NCI-H2107 (cell line): ENCODE data around the gene NOL8.
A peak's percentile ranks its signal among the peaks of the same experiment; 100 is the strongest.

Experiments used
- DNase-seq: peaks from one replicate; lab custom pipeline; 2025; lab: John Stamatoyannopoulos, UW

The NOL8 gene

DNA sequence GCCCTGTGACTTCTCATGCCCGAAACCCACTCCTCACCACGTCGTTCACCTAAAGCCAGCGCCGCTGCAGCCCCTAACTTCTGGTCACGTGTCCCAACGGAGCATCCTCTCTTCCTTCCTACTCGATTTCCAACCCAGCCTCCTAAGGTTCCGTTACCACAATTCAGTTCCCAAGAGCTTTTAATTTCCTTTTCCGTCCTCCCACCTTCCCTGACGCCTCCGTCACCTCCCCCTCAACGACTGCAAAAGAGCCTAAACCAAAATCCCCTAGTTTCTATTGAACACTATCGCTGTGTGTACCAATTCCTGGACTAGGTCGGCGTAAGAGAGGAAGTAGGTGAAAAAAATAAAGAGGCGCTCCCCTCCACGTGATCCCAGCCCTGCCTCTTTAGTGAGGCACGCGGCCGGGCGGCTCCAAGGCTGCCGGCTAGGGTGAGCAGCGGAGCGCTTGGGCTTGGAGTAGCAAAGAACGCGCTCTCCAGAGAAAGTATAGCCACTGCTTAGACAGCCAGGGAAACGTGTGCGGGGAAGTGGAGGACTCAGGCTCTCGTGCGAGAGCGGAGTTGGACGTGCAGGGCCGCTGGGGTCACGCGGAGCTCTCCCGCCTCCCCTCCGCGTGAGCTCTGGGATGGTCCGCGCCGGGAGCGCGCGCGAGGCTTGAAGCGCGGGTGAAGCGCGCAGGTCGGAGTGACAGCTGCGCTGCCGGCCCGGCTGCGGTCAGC, at the start of gene NOL8, which contains the start of gene CENPP:
Gene NOL8 (minus strand): TSS at position 82 of the 722 bp plus-strand sequence. CDS start 1,189 bp downstream, outside the sequence.
Gene CENPP (plus strand): TSS at position 685 of the 722 bp plus-strand sequence.
- peak; percentile 69 for DNase-seq

- no peak for DNase-seq
These were observed 48.0 kb upstream of the NOL8 start for GRCh38 chr9:92373167-92373566.

GRCh38 chr9:92369075-92369474, 43.9 kb upstream of the NOL8 start:
- DNase-seq = no peak

- DNase-seq = no peak
These were observed 34.9 kb upstream of the NOL8 start for GRCh38 chr9:92360083-92360482.

- no peak for DNase-seq
These were observed 34.3 kb upstream of the NOL8 start for GRCh38 chr9:92359394-92359995.

DNA sequence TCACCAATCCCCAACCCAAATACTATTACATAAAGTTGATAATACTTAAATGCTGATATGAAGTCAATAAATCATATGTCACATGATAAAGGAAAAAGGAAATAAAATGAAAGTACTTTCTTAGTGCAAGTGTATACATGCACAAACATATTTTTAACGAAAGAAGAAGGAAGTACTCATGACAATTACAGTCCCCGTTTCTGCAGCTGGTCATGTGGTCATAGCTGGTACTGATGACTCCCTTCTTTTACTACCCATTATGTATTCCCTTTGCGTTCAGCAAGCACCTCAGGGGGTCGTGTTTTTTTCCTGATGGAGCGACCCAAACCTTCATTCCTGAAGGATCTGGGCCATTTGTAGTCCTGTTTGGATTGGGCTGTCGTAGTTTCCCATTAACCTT, 27.9 kb upstream of the NOL8 start:
- DNase-seq = no peak

DNA sequence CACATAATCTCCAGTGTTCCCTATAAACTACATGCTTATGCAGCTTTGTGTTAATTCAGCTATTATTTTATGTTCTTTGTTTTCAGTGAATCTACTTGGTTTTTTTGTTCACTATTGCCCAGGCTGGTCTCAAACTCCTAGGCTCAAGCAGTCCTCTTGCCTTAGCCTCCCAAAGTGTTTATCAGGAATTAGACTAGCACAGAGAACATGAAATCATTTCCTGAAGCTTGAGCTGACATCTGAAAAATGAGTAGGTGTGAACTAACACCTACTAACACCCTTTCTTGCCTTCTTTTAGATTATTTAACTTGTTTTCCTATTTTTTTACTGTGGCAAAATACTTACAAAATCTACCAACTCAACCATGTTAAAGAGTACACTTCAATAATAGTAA, 25.6 kb upstream of the NOL8 start:
- no peak for DNase-seq

DNA sequence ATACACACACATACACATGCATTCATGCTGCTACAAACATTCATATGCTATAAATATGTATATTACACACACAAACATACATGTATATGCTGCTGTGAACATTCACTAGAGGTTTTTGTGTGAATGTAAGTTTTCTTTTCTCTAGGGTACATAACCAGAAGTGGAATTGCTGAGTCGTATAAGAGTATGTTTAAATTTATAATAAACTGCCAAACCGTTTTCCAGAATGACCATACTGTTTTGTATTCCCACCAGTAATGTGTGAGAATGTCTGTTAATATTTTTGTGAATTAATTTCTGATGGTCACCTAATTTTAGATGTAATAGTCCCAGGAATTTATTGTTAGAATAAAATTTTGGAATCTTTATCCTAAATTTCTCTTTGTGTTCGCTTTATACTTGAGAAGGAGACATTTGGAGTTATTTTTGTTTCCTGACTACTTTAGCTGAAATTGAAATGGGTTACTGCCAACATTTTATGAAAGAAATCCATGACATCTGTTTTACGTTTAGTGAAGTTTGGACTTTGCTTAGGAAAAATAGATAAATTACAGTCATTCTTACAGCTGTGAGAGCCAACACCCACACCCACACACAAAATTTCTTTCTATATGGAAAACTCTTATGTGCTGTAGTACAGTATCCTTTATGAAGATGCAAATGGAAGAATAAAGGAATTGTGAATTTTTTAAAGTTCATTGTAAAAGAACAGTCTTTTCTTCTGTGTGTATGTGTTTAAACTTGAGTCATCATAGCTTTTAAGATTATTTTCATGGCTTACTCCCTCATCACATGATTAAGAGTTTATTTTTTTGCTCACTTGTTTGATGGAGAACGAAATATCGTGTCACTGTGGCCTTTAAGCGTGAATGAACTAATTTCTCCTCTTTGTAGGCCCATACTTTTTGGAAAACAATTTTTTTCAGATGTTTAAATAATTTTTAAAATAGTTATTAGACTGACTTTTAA, 24.9 kb upstream of the NOL8 start:
- DNase-seq = no peak

DNA sequence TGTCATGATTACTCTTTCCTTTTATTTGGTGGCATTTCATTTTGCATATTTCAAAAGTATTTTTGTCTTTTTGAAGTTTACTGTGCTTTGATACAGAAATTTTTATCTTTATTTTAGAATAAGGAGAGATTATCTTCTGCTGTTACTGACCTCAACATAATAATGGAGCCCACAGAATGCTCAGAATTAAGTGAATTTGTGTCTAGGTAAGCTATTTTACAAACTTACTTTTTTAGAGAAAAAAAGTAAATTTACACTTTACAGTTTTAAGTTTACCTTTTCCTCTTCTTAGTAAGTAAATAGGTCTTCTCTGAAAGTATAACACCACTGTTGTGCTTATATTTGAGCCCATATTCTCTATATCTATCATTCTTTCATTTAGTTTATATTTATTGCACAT, 20.4 kb upstream of the NOL8 start:
- no peak for DNase-seq

- no peak for DNase-seq
These were observed 17.8 kb upstream of the NOL8 start for GRCh38 chr9:92342825-92343488.

GRCh38 chr9:92341578-92341977, 16.4 kb upstream of the NOL8 start:
- no peak for DNase-seq

- DNase-seq = no peak
These were observed 8.1 kb upstream of the NOL8 start for GRCh38 chr9:92333282-92333634.

- DNase-seq = no peak
These were observed 7.6 kb upstream of the NOL8 start for GRCh38 chr9:92332577-92333281.

DNA sequence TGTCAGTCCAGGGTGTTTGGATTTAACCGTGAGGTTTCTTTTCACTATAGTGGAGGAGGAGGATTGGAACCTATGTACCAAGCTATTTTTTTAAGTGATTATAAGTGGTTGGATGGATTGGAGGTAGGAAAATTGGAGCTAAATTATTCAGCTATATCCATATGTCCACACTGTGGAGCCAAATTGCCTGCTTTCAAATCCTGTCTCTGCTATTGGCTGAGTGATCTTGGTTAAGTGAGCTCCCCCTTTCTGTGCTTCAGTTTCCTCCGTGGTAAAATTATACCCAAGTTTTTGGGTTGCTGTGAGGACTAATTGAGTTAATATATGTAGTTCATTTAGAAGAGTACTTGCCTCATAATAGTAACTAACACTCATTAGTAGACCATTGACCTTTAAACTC, 3.1 kb upstream of the NOL8 start:
- DNase-seq = no peak

GRCh38 chr9:92327283-92327850, 2.2 kb upstream of the NOL8 start:
- DNase-seq = no peak

GRCh38 chr9:92325991-92326500, 896 bp upstream of the NOL8 start:
- DNase-seq = no peak

GRCh38 chr9:92324889-92325268, 271 bp downstream of the NOL8 start:
- DNase-seq = no peak

DNA sequence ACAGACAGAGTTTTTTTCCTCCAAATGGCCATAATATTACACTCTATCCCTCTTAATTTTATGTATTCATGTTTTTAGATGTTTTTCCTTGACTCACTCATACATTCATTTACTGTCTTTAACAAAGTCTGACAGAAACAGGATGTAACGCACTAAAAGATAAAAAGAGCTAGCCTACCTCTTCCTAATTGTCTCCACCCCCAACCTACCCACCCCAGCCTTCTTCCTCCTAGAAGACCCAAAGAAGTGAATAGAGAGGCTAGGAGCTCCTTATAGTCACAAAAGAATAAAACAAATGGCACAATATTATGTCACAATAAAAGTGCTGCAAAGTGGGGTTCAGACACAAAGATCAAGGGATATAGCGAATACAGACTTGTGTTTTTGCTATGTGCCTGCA, 719 bp downstream of the NOL8 start:
- DNase-seq = no peak

DNA sequence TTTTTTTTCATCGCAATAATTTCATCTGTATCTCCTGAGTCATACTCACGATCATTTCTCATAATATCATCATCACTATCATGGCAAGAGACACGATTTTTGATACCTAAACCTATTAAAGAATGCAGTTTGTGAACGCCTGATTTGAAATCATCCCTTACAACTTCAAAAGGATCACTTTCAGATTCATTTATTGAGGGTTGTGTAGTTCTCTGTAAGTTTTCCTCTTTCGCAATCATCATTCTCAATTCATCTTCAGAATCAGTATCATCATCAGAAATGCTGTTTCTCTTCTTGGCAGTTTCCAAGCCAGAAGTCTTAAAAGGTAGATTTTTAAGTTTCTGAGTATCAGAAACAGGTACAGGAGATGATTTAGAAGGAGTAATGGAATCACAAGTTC, 9.7 kb downstream of the NOL8 start:
- no peak for DNase-seq

- DNase-seq = no peak
These were observed 11.5 kb downstream of the NOL8 start for GRCh38 chr9:92313624-92314012.
